GM11168 (cell line): ENCODE measurements around the gene COPE.
"Not testable (repeated sequence)": the region's sequence is repeated elsewhere in the genome, so short reads cannot be mapped to it uniquely, and the experiment has no call there.

Experiments used
- in situ Hi-C: fragments of 300-500 bp; cut with MboI; formaldehyde crosslinking; loops from one replicate; pipeline ENCODE4 v1.12.0; 2022; ENCODE audit warnings: low sequenced_read_pairs; ENCODE audit not compliant: unreplicated experiment

The COPE gene

DNA sequence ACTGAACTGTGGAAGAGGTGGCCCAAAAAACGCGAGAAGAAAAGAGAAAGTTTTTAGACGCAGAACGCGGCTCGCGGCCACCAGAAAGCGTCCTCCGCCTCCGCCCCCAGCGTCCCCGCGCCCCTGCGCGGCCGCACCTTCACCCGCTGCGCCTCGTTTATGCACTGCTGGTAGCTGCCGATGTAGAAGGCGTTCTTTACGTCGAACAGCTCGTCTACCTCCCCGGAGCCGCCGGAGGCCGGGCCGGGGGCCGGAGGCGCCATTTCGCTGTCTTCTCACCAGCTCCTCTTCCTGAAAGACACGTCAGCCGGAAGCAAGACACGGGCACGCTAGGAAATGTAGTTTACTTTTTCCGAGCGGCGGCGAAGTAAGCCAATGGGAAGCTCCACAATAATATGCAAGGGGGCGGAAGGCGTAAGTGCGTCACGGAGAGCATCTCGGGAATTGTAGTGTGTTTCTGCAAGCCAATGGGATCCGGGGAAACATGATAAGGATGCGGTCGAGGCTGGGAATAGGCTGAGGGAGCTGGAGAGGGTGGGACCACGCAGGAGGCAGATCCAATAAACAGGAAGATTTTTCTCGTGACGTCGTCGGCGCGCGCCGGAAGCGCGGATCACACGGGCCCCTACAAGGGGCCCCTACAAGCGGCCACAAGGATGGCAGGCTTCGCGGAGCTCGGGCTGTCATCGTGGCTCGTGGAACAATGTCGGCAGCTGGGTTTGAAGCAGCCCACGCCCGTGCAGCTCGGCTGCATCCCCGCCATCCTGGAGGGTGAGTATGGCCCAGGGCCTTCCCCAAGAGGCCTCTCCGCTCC, at the start of gene COPE, which contains the start of gene DDX49:
Gene COPE, minus strand, starts transcription at position 302 of the 814 bp plus-strand sequence. Its CDS starts 39 bp downstream, at position 263.
Gene DDX49, plus strand, starts transcription at position 630 of the 814 bp plus-strand sequence. Its CDS starts 27 bp downstream, at position 657.
- in situ Hi-C loops: no loop called here

DNA sequence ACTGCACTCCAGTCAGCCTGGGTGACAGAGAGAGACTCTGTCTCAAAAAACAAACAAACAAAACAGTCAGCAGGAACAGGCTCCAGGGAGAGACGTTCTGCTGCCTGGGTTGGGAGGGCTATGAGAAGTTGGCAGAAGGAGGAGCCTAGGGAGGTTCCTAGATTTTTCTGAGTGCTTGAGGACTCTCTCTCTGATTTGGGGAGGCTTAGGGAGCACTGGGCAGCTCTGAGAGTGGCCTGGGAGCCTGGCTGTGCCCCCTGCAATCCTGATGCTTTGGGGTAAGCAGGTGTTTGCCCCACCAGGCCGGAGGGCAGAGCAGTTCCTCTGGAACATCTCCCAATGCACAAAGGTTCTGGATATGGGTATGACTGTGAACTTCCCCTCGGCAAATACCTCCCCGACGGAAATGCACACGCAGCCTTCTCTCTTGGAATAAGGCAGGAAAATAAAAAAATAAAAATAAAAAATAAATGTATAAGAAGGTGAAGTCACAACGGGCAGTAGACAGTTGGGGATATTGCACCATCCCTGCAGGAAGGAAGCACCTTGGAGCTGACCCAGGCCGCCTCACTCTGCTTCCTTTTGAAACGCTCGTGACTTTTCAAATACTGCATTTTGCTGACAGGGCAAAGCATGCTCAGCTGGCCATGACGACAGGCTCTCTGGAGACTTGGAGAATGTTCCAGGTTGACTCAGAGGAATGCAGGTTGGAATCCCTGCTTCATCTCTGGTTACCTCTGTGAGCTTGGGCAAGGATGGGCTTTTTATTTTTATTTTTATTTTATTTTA, 48.4 kb upstream of the COPE start:
- in situ Hi-C loops: no loop called here

DNA sequence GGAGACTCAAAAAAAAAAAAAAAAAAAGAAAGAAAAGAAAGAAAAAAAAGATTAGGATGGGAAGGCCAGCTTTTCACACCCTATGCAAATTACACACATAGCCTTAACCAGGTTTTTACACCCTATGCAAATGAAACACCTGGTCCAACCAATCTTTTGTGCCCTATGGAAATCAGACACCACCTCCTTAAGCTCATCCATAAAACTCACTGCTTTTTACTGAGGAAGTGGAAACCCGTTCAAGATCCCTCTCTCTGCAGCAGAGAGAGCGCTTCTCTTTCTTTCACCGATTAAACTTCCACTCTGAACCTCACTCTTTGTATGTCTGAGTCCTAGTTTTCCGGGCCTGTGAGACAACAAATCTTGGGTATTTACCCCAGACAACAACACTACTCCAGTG, 47.1 kb upstream of the COPE start:
- in situ Hi-C loops: no loop called here

DNA sequence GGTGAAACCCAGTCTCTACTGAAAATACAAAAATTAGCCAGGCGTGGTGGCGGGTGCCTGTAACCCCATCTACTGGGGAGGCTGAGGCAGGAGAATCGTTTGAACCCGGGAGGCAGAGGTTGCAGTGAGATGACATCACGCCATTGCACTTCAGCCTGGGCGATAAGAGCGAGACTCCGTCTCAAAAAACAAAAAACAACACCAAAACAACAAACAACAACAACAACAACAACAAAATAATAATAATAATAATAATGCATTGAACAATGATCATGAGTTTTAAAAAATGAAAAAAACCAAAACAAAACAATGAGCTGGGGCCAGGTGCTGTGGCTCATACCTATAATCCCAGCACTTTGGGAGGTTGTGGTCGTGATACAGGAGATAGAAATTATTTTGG, 44.9 kb upstream of the COPE start:
- in situ Hi-C loops: no loop called here

DNA sequence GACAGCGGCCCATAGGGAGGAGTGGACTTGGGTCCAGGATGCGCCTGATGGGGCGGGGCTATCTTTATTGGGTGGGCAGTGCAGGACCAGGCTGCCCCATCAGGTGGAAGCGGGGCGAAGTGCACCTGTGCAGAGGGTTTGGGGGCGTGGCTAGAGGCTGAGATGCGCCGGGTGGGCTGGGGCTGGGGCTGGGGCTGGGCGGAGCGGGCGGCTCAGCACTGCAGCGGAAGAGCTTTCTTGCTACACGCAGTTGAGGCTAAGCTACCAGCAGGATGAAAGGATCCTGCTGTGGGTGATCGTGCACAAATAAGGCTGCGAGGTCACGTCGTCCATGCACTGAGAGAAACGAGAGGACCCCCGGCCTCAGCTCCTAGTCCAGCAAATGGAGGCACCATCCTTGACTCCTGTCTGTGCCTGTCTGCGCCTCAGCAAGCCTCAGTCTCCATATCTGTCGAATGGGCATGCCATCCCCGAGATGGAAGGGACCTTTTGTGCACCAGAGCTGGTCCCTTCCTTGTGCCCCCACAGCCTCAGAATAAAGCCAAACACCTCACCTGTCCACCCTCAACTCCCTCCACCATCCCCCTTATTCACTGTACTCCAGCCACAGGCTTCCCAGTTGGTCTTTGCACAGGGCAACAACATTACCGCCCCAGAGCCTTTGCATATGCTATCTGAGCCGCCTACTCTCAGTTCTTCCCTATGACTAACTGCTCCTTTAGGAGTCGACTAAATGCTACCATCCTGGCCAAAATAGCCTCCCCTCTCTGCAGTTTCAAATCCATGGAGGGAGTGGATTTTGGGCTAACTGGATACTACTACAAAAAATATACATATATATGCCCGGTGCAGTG, 42.8 kb upstream of the COPE start:
- in situ Hi-C loops: no loop called here

DNA sequence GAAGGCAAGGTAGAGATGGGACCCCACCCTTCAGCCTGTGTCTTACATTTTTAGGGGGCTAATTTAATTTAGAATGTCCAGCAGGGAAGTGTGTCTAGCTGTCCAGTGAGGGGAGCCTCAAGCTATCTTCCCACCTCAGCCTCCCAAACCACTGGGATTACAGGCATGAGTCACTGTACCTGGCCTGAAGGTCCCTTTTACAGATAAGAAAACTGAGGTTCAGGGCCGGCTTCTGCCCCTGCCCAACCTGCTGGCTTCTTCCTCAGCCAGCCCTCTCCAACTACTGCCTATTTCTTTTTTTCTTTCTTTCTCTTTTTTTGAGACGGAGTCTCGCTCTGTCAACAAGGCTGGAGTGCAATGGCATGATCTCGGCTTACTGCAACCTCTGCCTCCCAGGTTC, 41.2 kb upstream of the COPE start:
- in situ Hi-C loops: no loop called here

DNA sequence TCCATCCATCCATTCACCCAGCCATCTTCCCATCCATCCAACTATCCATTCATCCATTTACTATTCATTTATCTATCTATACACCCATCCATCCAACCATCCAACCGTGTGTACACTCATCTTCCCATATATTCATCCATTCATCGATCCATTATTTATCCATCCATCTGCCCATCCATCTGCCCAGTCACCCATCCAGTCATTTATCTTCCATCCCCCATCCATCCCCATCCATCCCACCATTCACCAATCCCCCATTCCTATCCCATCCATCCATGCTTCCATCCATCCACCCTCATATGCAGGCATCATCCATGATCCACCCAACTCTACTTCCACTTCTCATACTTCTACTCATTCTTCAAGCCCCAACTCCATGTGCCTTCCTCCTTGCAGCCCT, 35.9 kb upstream of the COPE start:
- in situ Hi-C loops: no loop called here

DNA sequence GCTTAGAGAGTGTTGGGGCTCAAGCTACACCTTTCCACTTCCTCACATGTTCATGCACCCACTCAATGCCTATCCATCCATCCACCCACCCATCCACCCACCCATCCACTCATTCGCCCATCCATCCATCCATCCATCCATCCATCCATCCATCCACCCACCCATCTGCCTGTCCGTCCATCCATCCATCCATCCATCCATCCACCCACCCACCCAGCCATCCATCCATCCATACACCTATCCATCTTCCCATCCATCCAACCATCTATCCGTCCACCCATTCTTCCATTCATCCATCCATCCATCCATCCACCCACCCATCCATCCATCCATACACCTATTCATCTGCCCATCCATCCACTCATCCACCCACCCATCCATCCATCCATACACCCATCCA, 34.9 kb upstream of the COPE start:
- in situ Hi-C loops: no loop called here

DNA sequence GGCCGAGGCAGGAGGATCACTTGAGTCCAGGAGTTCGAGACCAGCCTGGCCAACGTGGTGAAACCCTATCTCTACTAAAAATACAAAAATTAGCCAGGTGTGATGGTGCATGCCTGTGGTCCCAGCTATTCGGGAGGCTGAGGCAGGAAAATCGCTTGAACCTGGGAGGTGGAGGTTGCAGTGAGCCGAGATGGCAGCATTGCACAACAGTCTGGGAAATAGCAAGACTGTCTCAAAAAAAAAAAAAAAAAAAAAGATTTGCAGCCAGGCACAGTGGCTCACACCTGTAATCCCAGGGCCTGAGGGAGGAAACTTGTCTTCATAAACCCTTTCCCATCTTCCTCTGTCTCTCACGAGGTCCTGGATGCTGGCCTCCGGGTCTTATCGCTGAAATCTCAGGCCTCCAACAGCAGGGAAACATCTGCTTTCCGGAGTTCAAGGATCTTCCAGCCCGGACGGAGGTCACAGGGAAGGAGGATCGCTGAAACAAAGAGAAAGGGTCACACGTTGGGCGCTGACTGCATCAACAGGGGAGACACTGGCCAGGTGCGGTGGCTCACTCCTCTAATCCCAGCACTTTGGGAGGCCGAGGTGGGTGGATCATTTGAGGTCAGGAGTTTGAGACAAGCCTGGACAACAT, 33.3 kb upstream of the COPE start:
- in situ Hi-C loops: not testable (repeated sequence)

DNA sequence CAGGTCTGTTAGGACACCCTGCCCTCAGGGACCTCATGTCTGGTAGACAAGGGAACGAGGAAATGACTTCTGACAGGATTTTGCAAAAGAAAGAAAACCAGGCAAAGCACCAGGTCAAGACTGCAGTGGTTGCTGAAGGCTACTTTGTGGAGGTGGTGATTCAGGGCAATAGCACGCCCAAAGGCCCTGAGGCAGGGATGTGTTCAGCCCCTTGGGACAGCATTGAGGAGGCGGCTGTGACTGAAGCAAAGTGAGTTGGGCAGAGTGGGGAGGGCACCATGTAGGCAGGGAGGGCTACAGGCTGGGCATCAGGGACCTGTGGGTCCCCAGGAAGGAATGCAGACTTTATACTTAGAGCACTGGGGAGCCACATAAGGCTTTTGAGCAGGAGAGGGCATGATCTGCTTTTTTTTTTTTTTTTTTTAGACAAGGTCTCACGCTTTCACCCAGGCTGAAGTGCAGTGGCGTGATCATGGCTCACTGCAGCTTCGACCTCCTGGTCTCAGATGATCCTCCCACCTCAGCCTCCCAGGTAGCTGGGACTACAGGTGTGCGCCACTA, 32.6 kb upstream of the COPE start:
- in situ Hi-C loops: no loop called here

DNA sequence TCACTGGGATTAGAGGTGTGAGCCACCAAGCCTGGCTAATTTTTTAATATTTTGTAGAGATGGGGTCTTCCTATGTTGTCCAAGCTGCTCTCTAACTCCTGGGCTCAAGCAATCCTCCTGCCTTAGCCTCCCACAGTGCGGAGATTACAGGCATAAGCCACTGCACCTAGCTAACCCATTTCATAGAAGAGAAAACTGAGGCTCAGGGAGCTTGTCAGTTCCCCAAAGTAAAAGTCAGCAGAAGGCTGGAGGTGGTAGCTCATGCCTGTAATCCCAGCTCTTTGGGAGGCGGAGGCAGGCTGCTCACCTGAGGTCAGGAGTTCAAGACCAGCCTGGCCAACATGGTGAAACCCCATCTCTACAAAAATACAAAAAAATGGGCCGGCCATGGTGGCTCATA, 30.7 kb upstream of the COPE start:
- in situ Hi-C loops: no loop called here

DNA sequence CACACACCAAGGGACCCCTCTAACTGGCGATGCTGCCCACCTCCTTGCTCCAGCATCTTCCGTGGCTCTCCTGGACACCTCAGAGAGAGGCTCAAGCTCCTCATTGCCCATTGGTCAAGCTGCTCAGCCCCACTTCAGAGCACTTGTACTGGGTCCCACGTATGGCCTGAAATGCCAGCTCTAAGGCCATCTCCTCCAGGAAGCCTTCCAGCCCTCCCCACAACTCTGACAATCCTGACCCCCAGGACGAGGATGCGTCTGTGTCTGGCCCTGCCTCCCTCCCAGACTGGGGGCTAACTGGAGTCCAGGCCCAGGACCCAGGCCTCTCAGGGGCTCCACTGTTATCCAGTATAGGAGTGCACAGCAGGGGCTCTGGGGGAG, 29.8 kb upstream of the COPE start:
- in situ Hi-C loops: no loop called here

DNA sequence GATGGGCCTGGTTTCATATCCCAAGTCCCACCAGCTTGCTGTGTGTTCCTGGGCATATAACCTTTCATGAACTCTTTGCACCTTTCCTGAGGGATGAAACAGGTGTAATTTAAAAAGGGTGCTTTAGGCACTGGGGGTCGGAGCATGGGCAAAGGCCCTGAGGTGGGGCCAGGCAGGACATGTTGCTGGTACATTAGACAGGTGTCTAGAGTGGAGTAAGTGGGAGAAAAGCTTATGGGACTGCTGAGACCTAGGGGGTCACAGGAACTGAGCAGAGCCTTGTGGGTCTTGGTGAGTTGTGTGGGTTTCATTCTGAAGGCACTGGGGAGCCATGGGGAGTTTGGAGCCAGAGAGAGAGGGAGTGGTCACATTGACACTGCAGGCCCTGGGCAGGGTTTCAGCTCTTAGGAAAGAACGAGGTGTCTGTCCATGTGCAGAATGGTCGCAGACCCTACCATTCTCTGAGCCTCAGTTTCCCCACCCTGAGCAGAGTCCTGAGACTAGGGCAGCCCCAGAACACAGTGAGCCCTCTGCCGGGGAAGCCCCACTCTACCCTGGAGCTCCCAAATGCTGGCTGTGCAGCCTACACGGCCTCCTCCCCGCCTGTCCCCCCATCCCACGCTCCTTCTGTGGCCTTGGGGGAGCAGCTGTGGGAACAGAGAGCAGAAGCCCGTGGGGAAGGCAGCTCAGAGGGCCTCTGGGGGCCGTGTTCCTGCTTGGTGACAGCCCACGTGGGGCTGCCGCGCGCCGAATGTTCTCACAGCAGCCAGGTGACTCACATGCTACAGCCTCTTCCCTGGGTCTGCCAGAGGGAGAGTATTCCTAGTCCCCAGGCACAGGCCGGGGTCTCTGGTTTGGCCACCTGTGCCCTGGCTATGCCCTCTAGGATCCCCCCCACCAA, 29.1 kb upstream of the COPE start:
- in situ Hi-C loops: no loop called here

DNA sequence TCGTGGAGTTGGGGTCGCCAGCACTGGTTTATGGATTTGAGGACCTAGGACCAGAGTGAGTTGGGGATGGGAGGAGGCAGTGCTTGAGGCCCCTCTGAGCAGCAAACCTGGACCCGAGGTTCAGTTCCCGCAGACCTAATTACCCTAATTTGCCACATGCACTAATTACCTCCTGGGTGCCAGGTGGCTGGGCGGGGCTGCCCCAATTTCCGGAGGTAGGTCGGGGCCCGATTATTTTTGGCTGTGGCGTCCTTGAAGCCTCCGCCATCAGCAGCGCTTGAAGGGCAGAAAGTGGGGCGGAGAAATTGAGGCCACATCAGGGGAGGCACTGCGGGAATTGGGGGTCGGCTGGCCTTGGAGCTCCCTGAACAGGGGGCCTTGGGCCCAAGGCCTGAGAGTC, 27.7 kb upstream of the COPE start:
- in situ Hi-C loops: no loop called here

DNA sequence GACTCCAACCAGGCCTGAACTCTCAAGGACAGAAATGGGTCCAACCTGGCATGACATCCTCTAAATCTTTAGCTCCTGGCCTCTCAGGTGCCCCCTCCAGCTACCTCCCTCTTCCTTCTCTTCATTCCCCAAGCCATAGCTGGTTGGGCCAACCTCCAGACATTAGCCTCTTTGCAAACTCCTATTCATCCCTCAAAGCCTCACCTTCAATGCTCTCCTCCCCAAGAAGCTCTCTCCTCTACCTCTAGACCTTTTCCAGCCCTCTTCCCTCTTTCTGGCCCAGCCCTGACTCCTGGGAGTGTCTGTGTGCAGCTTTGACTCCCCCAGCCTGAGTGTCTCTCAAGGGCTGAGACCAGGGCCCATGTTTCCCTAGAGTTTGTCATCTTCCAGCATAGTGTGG, 27.1 kb upstream of the COPE start:
- in situ Hi-C loops: no loop called here

DNA sequence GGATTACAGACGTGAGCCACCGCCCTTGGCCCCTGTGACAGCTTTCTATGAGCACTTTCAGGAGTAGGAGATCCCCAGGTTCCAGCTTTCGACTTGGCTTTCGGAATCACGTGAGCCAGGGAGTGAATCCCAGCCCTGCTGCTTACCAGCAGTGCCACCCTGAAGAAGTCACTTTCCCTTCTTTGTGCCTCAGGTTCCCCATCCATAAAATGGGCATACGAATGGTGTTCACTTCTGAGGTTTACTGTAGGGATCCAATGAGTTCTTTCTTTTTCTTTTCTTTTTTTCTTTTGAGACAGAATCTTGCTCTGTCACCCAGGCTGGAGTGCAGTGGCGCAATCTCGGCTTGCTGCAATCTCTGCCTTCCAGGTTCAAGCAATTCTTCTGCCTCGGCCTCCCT, 26.1 kb upstream of the COPE start:
- in situ Hi-C loops: no loop called here

DNA sequence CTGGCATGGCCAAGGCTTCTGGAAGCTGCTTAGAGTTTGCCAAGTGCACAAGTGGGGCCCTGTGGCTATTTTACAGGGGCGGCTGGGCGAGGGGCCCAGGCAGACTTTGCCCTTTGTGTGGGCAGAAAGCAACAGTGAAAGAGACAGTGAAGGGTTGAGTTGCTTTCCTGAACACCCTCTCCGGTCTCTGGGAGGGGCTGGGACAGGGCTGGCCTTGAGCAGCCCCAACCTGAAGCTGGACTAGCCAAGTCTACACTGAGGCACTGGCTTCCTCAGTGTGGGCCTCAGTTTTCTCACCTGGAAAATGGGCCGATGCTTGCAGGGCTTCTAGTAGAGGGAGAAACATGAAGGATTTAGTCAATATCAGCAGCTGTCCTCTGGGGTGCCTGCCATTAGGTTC, 24.3 kb upstream of the COPE start:
- in situ Hi-C loops: no loop called here

DNA sequence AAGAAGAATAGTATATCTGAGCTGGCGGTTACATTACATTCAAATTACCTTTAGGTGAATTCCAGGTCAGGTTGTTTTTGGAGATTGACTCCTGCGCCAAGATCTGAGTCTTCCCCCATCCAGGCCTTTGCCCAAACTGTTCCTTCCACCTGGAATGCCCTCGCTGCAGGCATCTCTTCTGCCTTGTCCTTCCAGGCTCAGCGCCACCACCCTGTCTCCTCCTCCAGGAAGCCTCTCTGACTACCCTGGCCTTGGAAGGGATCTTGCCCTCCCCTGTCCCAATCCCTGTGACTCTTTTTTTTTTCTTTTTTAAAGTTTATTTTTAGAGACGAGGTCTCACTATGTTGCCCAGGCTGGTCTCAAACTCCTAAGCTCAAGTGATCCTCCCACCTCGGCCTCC, 23.5 kb upstream of the COPE start:
- in situ Hi-C loops: no loop called here
